Neural progenitor cell (in vitro differentiated cells): ENCODE data around the gene TMEFF2.

Source experiments
- EZH2 ChIP-seq: fragments of 200-600 bp; sonication (generic); IDR thresholded peaks from 2 replicates; pipeline ENCODE4 v1.6.1; 2017; ENCODE audit warnings: antibody characterized with exemption, mild to moderate bottlenecking, moderate library complexity
- TF ChIP-seq, protein P1 (sequence below): fragments of 200-600 bp; sonication (generic); IDR thresholded peaks from 2 replicates; pipeline ENCODE4 v1.5.1; 2017; ENCODE audit warnings: antibody characterized with exemption, mild to moderate bottlenecking

DNA sequence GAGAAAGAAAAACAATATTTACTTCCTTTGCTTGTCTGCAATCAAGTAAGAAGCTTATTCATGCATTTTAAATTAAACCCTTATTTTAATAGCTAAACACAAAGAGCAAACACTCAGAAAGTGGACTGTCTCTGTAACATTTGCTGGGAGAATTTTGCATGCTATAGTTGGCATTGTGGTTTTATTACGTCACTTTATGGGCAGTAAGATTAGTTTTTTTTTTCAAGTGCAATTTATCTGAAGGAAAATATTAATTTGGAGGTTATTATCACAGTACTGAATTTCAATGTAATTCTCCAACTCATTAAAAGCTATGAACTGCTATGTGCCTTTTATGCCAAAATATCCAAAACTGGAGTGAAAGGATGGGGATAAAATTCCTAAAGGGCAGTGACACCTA lies 103.3 kb downstream of the TMEFF2 start:
- TF ChIP-seq, protein P1, sequence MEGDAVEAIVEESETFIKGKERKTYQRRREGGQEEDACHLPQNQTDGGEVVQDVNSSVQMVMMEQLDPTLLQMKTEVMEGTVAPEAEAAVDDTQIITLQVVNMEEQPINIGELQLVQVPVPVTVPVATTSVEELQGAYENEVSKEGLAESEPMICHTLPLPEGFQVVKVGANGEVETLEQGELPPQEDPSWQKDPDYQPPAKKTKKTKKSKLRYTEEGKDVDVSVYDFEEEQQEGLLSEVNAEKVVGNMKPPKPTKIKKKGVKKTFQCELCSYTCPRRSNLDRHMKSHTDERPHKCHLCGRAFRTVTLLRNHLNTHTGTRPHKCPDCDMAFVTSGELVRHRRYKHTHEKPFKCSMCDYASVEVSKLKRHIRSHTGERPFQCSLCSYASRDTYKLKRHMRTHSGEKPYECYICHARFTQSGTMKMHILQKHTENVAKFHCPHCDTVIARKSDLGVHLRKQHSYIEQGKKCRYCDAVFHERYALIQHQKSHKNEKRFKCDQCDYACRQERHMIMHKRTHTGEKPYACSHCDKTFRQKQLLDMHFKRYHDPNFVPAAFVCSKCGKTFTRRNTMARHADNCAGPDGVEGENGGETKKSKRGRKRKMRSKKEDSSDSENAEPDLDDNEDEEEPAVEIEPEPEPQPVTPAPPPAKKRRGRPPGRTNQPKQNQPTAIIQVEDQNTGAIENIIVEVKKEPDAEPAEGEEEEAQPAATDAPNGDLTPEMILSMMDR = no peak
- no peak for TF ChIP-seq EZH2
